Right lobe of liver (tissue), 4 donors: ENCODE results near the gene MLH1.
"Not testable (repeated sequence)": the region's sequence is repeated elsewhere in the genome, so short reads cannot be mapped to it uniquely, and the experiment has no call there.

ENCODE experiments used
- CTCF ChIP-seq, 4 donors: fragments of 200-600 bp in 3 of 4; fragments of 450-650 bp in 1 of 4; IDR thresholded peaks; one replicate each; pipeline versions ENCODE4 v1.5.1 to v1.8.0; 2016 to 2022; ENCODE audit warnings: antibody characterized with exemption in 4 of 4, mild to moderate bottlenecking in 2 of 4
- POLR2A ChIP-seq: fragments of 450-650 bp; IDR thresholded peaks from one replicate; pipeline ENCODE4 v1.6.1; 2017; ENCODE audit warnings: antibody characterized with exemption, mild to moderate bottlenecking
- donor health status: DM: no; HTN: no; CAD: no.
- donor health status: DM: no; HTN: no; CAD: no.
- donor health status: DM: no; HTN: yes; CAD: no.

DNA sequence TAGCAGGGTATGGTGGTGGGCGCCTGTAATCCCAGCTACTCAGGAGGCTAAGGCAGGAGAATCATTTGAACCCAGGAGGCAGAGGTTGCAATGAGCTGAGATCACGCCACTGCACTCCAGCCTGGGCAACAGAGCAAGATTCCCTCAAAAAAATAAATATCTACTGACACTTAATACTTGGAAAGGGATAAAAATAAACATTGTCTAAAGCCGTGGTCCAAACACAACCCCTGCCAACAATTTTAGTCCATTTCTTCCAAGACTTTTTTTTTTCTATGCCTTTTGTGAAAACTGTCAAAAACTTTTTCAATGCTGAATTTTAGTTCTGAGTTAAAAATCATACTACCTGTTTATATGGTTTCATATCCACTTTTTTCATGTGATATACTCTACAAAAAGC lies 49.4 kb downstream of the MLH1 start:
- TF ChIP-seq CTCF (IDR thresholded peaks at IDR 0.05); POLR2A: not testable (repeated sequence)
